Omental fat pad (tissue), 4 donors: ENCODE results near the gene EPHA3. TPM values are rescaled to one million over a fixed set of nuclear protein-coding genes. Genes with fewer than 3 reads are reported as not detected.

Source experiments
- ATAC-seq: fragments of 150-250 bp; one replicate; pipeline ENCODE4 v1.9.1; 2016; ENCODE audit warnings: mild to moderate bottlenecking, moderate library complexity; ENCODE audit not compliant: low FRiP score
- DNase-seq: peaks from one replicate; pipeline ENCODE4 v3.0.0-alpha.2; 2019; ENCODE audit warnings: low spot score
- total RNA-seq, 4 donors: library from RNA; depleted of rRNA; stranded (reverse); fragments of >200 nt; gene quantifications; one replicate each; pipeline ENCODE4 v1.1.0, GENCODE V29; 2016
- TF ChIP-seq, protein P1 (sequence below), 3 donors: fragments of 450-650 bp; IDR thresholded peaks; one replicate each; pipeline ENCODE4 v1.5.1; 2016 to 2017; ENCODE audit warnings: antibody characterized with exemption in 3 of 3, mild to moderate bottlenecking in 3 of 3, moderate library complexity in 2 of 3

EPHA3 gene
- total RNA-seq, 4 donors from 2014 or later = 2.8 to 15.3 (median 4.9) TPM

DNA sequence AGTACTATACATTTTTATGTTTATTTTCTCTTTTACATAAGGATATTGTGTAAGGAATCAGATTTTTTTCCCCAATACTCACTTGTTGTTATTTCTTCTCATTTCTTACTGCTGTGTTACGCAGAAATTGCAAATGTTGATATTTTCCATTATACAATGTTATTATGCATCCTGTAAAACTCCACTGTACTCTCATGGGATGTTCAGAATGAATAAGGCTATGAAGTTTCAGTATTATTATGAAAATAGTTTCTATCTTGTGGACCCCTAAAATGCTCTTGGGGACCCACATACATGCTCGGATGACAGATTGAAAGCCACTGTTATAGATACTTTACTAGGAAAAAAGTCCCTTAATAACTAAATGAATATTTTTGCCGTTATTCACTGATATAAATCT, 329.4 kb downstream of the EPHA3 start:
- DNase-seq (no peak), ATAC-seq (no peak)
- TF ChIP-seq, protein P1, sequence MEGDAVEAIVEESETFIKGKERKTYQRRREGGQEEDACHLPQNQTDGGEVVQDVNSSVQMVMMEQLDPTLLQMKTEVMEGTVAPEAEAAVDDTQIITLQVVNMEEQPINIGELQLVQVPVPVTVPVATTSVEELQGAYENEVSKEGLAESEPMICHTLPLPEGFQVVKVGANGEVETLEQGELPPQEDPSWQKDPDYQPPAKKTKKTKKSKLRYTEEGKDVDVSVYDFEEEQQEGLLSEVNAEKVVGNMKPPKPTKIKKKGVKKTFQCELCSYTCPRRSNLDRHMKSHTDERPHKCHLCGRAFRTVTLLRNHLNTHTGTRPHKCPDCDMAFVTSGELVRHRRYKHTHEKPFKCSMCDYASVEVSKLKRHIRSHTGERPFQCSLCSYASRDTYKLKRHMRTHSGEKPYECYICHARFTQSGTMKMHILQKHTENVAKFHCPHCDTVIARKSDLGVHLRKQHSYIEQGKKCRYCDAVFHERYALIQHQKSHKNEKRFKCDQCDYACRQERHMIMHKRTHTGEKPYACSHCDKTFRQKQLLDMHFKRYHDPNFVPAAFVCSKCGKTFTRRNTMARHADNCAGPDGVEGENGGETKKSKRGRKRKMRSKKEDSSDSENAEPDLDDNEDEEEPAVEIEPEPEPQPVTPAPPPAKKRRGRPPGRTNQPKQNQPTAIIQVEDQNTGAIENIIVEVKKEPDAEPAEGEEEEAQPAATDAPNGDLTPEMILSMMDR (IDR thresholded peaks at IDR 0.05) = no peak

DNA sequence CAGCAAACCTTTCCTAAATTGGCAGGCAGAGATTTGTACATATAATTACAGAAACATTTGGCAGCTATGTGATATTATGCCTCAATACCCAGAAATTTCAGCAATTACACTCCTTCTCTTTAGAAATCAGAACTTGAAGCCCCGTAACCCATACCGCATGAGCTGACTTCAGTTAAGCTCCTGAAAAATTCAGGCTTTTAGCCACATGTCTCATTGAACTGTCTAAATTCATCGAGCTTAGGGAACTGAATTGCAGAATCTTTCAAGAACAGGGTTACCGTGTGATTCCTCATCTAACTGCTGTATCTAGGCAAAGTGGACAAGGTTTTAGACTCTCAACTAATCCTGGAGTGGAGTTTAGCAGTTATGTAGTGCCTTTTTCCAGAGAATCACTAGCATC, 333.0 kb downstream of the EPHA3 start:
- no peak for ATAC-seq
- TF ChIP-seq, protein P1 (IDR thresholded peaks at IDR 0.05) = no peak

GRCh38 chr3:89441141-89441540, 333.7 kb downstream of the EPHA3 start:
- ATAC-seq (no peak), DNase-seq (no peak)
- TF ChIP-seq, protein P1 (IDR thresholded peaks at IDR 0.05) = no peak

More for the DNA sequence above, 333.0 kb downstream of the EPHA3 start:
- DNase-seq = no peak

DNA sequence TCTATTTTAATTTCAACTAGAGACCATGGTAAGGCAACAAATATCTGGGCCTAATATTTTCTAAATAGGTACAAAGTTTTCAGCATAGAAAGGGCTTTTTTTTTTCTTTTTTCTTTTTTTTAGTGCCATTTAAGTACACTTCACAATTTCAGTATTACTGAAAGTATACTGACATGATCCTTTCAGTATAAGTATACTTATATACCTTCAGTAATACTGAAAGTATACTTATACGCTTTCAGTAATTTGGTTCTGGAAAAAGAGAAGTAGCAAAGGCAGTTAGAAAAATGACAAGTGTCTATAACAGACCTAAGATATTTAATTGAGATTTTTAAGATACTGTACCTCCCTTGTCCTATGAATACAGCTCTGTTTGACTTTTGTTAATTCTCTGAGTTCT, 339.2 kb downstream of the EPHA3 start:
- no peak for ATAC-seq
- TF ChIP-seq, protein P1 (IDR thresholded peaks at IDR 0.05) = no peak

GRCh38 chr3:89447243-89447642, 339.8 kb downstream of the EPHA3 start:
- DNase-seq = no peak
- TF ChIP-seq, protein P1 (IDR thresholded peaks at IDR 0.05) = no peak
- no peak for ATAC-seq

More for the DNA sequence above, 339.2 kb downstream of the EPHA3 start:
- no peak for DNase-seq

GRCh38 chr3:89449086-89449485, 341.7 kb downstream of the EPHA3 start:
- ATAC-seq (no peak), DNase-seq (no peak)
- TF ChIP-seq, protein P1 (IDR thresholded peaks at IDR 0.05) = no peak

DNA sequence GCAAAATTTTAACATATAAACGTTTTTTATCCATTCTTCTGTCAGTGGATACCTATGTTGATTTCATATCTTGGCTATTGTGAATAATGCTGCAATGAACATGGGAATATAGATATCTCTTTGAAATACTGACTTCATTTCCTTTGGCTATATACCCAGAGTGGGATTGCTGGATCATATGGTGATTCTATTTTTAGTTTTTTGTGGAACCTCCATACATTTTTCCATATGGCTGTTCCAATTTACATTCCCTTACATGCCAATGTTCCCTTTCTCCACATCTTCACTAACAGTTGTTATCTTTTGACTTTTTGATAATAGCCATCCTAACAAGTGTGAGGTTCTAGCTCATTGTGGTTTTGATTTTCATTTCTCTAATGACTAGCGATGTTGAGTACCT, 344.6 kb downstream of the EPHA3 start:
- ATAC-seq (no peak), DNase-seq (no peak)
- TF ChIP-seq, protein P1 (IDR thresholded peaks at IDR 0.05) = no peak
